Endothelial cell of umbilical vein (primary cell): ENCODE data around the gene DHRS1. TPM values are rescaled to one million over a fixed set of nuclear protein-coding genes. Genes with fewer than 3 reads are reported as not detected.

ENCODE experiments used
- BruUV-seq: library from RNA; stranded (reverse); fragments of 400-500 nt; replicated peaks from 2 replicates; lab custom pipeline; 2021; lab: Mats Ljungman, UMichigan
- CTCF ChIA-PET: fragments of 300-600, 350-600 bp; sonication (Branson Sonifier 250); formaldehyde crosslinking; loops from one replicate; lab custom pipeline; 2021; ENCODE audit warnings: antibody characterized with exemption, inconsistent platforms; lab: Charles Lee
- POLR2A ChIA-PET: fragments of 300-600, 350-600 bp; sonication (Branson Sonifier 250); formaldehyde crosslinking; loops from one replicate; lab custom pipeline; 2021; ENCODE audit warnings: antibody characterized with exemption, inconsistent platforms; lab: Charles Lee
- DNase-seq: peaks from one replicate; pipeline ENCODE4 v3.0.0-alpha.2; 2011; ENCODE audit warnings: low read depth, low spot score
- FAIRE-seq: peaks from 2 replicates; lab custom pipeline; 2011; peaks lifted over from hg19 to GRCh38; lab: Jason Lieb, UNC
- H2AFZ ChIP-seq: 2 replicates; pipeline ENCODE4 v1.6.0; 2012; ENCODE audit warnings: low read depth, low read length, control low read depth, inconsistent platforms
- H3K27ac ChIP-seq: 2 replicates; pipeline ENCODE4 v1.5.1; 2011; ENCODE audit warnings: low read depth, mild to moderate bottlenecking, control low read depth, low read length, moderate library complexity; ENCODE audit not compliant: insufficient read depth
- H3K27me3 ChIP-seq, 2 experiments: 2 replicates each; pipeline versions ENCODE4 v1.6.0 to v1.6.1; 2011; ENCODE audit warnings: low read length in 2 of 2, mixed read lengths in 1 of 2; ENCODE audit not compliant: control insufficient read depth in 2 of 2, insufficient read depth in 2 of 2
- H3K36me3 ChIP-seq, 2 experiments: 2 replicates in 1 of 2; 3 replicates in 1 of 2; pipeline ENCODE4 v1.5.1; 2011; ENCODE audit warnings: low read length in 2 of 2, mild to moderate bottlenecking in 1 of 2, moderate library complexity in 1 of 2; ENCODE audit not compliant: control insufficient read depth in 2 of 2, insufficient read depth in 2 of 2; ENCODE audit errors: extremely low read depth in 1 of 2
- H3K4me1 ChIP-seq: 3 replicates; pipeline ENCODE4 v1.5.1; 2011; ENCODE audit warnings: mild to moderate bottlenecking, low read length; ENCODE audit not compliant: control insufficient read depth, insufficient read depth; ENCODE audit errors: extremely low read depth
- H3K4me2 ChIP-seq: 2 replicates; pipeline ENCODE4 v1.6.1; 2011; ENCODE audit warnings: low read length, control low read depth, mixed read lengths; ENCODE audit not compliant: insufficient read depth
- H3K4me3 ChIP-seq, 3 experiments: fragments of 200-600 bp in 1 of 3; sonication (generic), shearing (Covaris generic) in 1 of 3; replicated peaks in 1 of 3; 2 replicates each; pipeline ENCODE4 v1.5.1; 2011 to 2016; ENCODE audit warnings: control low read depth in 3 of 3, low read length in 3 of 3, mild to moderate bottlenecking in 2 of 3, inconsistent platforms in 1 of 3, low read depth in 1 of 3, moderate library complexity in 1 of 3; ENCODE audit not compliant: insufficient read depth in 1 of 3
- H3K79me2 ChIP-seq: 2 replicates; pipeline ENCODE4 v1.6.0; 2012; ENCODE audit warnings: low read length, inconsistent platforms; ENCODE audit not compliant: control insufficient read depth, insufficient read depth
- H3K9ac ChIP-seq: replicated peaks from 2 replicates; pipeline ENCODE3; 2011; ENCODE audit warnings: low read length, control low read depth; ENCODE audit not compliant: insufficient read depth; ENCODE audit errors: extremely low read depth
- H3K9me1 ChIP-seq: replicated peaks from 3 replicates; pipeline ENCODE4 v1.6.0; 2011; ENCODE audit warnings: mild to moderate bottlenecking, low read length; ENCODE audit not compliant: control insufficient read depth, insufficient read depth; ENCODE audit errors: extremely low read depth
- H3K9me3 ChIP-seq: replicated peaks from 2 replicates; pipeline ENCODE4 v1.5.1; 2012; ENCODE audit warnings: low read length, inconsistent platforms; ENCODE audit not compliant: control insufficient read depth, insufficient read depth
- H4K20me1 ChIP-seq: replicated peaks from 2 replicates; pipeline ENCODE3; 2011; ENCODE audit warnings: mild to moderate bottlenecking, low read length; ENCODE audit not compliant: control insufficient read depth, insufficient read depth; ENCODE audit errors: extremely low read depth
- CTCF ChIP-seq, 2 donors: IDR thresholded peaks; 1 replicate in 1 of 2; 2 replicates in 1 of 2; pipeline ENCODE4 v1.5.1; 2011; ENCODE audit warnings: low read length in 2 of 2, mild to moderate bottlenecking in 2 of 2, moderate library complexity in 2 of 2, control low read depth in 1 of 2, inconsistent platforms in 1 of 2, low read depth in 1 of 2; ENCODE audit not compliant: insufficient read depth in 1 of 2; ENCODE audit errors: extremely low read depth in 1 of 2
- EZH2 ChIP-seq: IDR thresholded peaks from 2 replicates; pipeline ENCODE4 v1.6.1; 2012; ENCODE audit warnings: borderline replicate concordance, low read depth, mild to moderate bottlenecking, moderate library complexity, low read length, inconsistent platforms; ENCODE audit not compliant: severe bottlenecking
- FOS ChIP-seq: IDR thresholded peaks from 2 replicates; pipeline ENCODE4 v1.6.1; 2011; ENCODE audit warnings: mild to moderate bottlenecking, low read length, moderate library complexity, borderline replicate concordance; ENCODE audit not compliant: insufficient read depth
- GATA2 ChIP-seq: IDR thresholded peaks from 2 replicates; pipeline ENCODE4 v1.7.0; 2011; ENCODE audit warnings: low read depth, mild to moderate bottlenecking, moderate library complexity, mixed read lengths, low read length; ENCODE audit not compliant: insufficient read length, insufficient read depth
- JUN ChIP-seq: IDR thresholded peaks from 2 replicates; pipeline ENCODE4 v1.6.1; 2011; ENCODE audit warnings: borderline replicate concordance, low read depth; ENCODE audit not compliant: insufficient read length, insufficient read depth
- MAX ChIP-seq: IDR thresholded peaks from 2 replicates; pipeline ENCODE4 v1.6.1; 2011; ENCODE audit not compliant: insufficient read depth, insufficient read length
- MYC ChIP-seq: IDR thresholded peaks from one replicate; pipeline ENCODE4 v1.6.1; 2011; ENCODE audit warnings: mild to moderate bottlenecking, low read depth, low read length
- POLR2A ChIP-seq: IDR thresholded peaks from 2 replicates; pipeline ENCODE4 v1.6.1; 2012; ENCODE audit warnings: low read depth, mild to moderate bottlenecking, control low read depth, low read length
- POLR2AphosphoS5 ChIP-seq: IDR thresholded peaks from 2 replicates; pipeline ENCODE4 v1.6.1; 2012; ENCODE audit warnings: low read depth, mild to moderate bottlenecking, control low read depth, low read length, moderate library complexity; ENCODE audit not compliant: insufficient read depth
- dilution Hi-C: fragments of 300-500 bp; cut with MboI; formaldehyde crosslinking; loops from one replicate; pipeline ENCODE4 v1.15.0; 2019; ENCODE audit warnings: low sequenced_read_pairs; ENCODE audit not compliant: extremely low pct_ligation_motif_present
- intact Hi-C: fragments of 100-400 bp; cut with micrococcal nuclease; formaldehyde crosslinking; loops from one replicate; pipeline ENCODE4 v1.10.0; 2022
- polyA plus RNA-seq, 4 experiments: library from polyadenylated mRNA; depleted of rRNA in 3 of 4; stranded (reverse) in 3 of 4; unstranded in 1 of 4; fragments of >200 nt; gene quantifications; 2 replicates each; pipeline versions ENCODE4 v1.2.1 to v1.2.3, GENCODE V29; 2011 to 2012; ENCODE audit warnings: missing spikeins in 1 of 4
- total RNA-seq: library from RNA; stranded (reverse); gene quantifications from 2 replicates; pipeline ENCODE4 v1.2.3, GENCODE V29; 2021

Gene DHRS1
- total and polyA plus RNA-seq, 2 donors (not counting 3 experiments of a cell fraction or from before 2014, with no cell fraction given): 18.0 to 69.5 TPM

GRCh38 chr14:24269910-24270536 lies 29.6 kb downstream of the DHRS1 start:
- no peak for FAIRE-seq
- no TSS peak for BruUV-seq
- POLR2A ChIA-PET: no interaction called here

More at GRCh38 chr14:24269910-24270536, 29.6 kb downstream of the DHRS1 start:
- dilution Hi-C loops (no loop called here), intact Hi-C loops (no loop called here)
- CTCF ChIA-PET: interaction anchor here (1.2 to 2.9 kb wide), 8 partner anchors 23 to 54 kb away, joined by 3 to 28 read pairs (median 7); partner anchors contain the start of genes CIDEB, MDP1 and TINF2
- Histone ChIP-seq H3K27me3 (no peaks in the 10 kb centered on the region), H3K9me1 (no peaks in the 10 kb centered on the region), H3K36me3 (peaks cover 2 to 21% of the 10 kb centered on the region in 2 experiments), H4K20me1 (no peaks in the 10 kb centered on the region), H3K4me2 (no peak overlapping the region), H3K9me3 (no peaks in the 10 kb centered on the region), H3K9ac (no peak overlapping the region), H3K27ac (no peak overlapping the region), H2AFZ (no peak overlapping the region), H3K4me1 (peaks cover 9% of the 10 kb centered on the region), H3K79me2 (no peaks in the 10 kb centered on the region), H3K4me3 (no peak overlapping the region)
- TF ChIP-seq MYC: no peak
- no peak for TF ChIP-seq POLR2AphosphoS5
- TF ChIP-seq FOS: no peak
- TF ChIP-seq JUN: no peak
- no peak for TF ChIP-seq GATA2
- TF ChIP-seq EZH2: no peak
- no peak for TF ChIP-seq MAX
- TF ChIP-seq POLR2A: no peak
- no peak for TF ChIP-seq CTCF (IDR thresholded peaks at IDR 0.05; ENCODE audit: extremely low read depth in 1 of 2, insufficient read depth in 1 of 2, low read depth in 1 of 2, low read length in 2 of 2)
- no peak for DNase-seq
